G401 (cell line): ENCODE measurements around the gene SLC13A5. TPM values are rescaled to one million over a fixed set of nuclear protein-coding genes. Genes with fewer than 3 reads are reported as not detected.
"Not testable (repeated sequence)": the region's sequence is repeated elsewhere in the genome, so short reads cannot be mapped to it uniquely, and the experiment has no call there.

Experiments
- DNase-seq: peaks from one replicate; pipeline ENCODE4 v3.0.0-alpha.2; 2015; ENCODE audit warnings: low spot score
- in situ Hi-C: cut with HindIII; loops from 2 replicates; pipeline ENCODE4 v1.10.0; 2016; ENCODE audit warnings: low sequenced_read_pairs, mixed read lengths
- total RNA-seq: library from RNA; depleted of rRNA; stranded (reverse); fragments of >200 nt; shearing (Covaris generic); gene quantifications from 2 replicates; pipeline ENCODE4 v1.2.3, GENCODE V29; 2014

SLC13A5 gene
- total RNA-seq, 1 experiment from 2014 or later = not detected

DNA sequence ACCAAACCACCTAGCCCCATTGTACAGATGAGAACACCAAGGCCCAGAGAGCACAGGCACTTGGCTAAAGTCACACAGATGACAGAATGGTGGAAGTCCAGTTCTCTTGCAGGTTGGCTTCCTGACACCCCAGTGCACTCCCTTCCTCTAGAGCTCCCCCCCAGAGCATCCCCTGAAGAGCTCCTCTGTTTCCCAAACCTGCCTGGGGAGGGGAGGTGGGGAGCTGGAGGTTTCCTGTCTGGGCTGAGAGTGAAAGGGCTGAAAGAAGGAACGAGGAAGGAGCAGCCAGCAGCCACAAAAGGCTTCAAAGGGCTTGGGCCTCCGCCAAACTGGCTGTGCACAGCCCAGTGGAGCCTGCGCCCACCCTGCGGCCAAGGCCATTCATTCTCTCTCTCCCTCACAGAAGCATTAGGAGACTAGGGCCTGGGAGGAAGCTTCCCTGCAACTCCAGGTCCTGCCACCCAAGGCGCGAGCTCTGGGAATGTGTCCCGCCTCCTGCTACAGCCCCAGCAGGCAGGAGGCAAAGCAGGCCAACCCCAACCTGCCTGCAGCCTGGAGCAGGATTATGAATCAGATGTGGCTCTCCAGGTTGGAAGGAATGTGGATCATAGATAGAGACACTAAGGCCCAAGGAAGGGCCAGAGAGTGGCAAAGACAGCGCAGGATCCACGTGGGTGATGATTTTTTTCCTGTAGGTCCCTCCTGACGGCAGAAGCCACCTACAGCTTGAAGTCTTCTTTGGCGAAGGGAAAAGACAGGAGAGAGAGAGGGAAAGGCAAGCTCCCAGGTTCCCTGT lies 913 bp downstream of the SLC13A5 start:
- in situ Hi-C loops = no loop called here
- DNase-seq = peak; percentile 12

GRCh38 chr17:6711681-6712057 lies 1.5 kb downstream of the SLC13A5 start:
- no peak for DNase-seq
- in situ Hi-C loops = no loop called here

- DNase-seq = no peak
- in situ Hi-C loops = no loop called here
These were observed 2.0 kb downstream of the SLC13A5 start for GRCh38 chr17:6711081-6711674.

DNA sequence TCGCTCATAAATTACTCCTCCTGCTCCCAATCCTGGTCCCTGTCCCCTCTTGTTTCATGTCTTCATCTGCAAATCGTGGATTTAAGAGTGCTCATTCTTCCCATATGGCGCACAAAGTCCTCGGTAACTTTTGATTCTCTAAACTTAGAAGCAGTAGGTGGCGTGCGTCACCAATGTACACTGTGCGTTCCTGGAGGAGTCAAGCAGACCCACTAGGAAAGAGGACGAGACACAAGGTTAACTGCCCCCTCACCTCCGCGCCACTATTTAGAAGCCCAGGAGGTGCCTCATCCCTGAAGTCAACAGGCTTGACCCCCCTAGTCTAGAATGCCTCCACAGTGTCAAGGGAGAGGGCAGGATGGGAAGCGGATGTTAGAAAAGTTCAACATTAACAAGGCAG lies 2.9 kb downstream of the SLC13A5 start:
- DNase-seq = no peak
- in situ Hi-C loops = no loop called here

- DNase-seq = no peak
- in situ Hi-C loops = no loop called here
These were observed 4.7 kb downstream of the SLC13A5 start for GRCh38 chr17:6708357-6708961.

GRCh38 chr17:6706996-6707395 lies 6.2 kb downstream of the SLC13A5 start:
- in situ Hi-C loops = no loop called here
- no peak for DNase-seq

DNA sequence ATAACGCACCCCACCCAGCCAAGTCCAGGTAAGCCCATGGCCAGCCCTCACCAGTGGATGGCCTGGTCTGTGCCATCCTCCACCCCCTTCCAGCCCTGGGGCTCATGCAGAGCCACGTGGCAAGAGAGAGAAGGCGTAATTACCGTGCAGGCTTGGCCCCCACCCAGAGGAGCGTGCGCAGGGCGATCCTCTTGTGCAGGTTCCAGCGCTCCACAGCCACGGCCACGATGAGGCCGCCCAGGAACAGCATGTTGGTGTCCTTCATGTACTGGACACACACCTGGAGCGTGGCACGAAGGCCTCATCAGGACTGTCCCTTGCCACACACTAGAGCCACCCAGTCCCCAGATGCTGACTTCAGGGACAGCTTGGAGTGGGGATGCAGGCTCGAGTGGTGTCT lies 6.7 kb downstream of the SLC13A5 start:
- no peak for DNase-seq
- in situ Hi-C loops = no loop called here

GRCh38 chr17:6704470-6705052 lies 8.6 kb downstream of the SLC13A5 start:
- in situ Hi-C loops = no loop called here
- DNase-seq = no peak

DNA sequence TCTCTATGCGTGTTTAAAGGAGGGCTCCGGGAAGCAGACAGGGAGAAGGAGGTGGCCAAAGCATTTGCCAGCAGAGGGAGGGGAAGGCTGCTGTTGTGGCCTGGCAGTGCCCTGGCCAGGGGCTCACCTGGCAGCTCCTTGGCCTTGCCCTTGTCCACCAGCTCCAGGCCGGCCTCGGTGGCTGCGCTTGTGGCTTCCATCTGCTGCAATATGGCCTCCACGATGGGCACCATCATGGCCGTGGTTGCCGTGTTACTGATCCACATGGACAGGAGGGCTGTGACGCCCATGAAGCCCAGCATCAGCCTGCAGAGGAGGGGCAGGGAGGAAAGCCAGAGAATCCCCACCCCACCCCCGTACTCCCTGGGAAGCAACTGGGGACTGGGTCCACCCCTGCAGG lies 9.4 kb downstream of the SLC13A5 start:
- DNase-seq = no peak
- in situ Hi-C loops = no loop called here

DNA sequence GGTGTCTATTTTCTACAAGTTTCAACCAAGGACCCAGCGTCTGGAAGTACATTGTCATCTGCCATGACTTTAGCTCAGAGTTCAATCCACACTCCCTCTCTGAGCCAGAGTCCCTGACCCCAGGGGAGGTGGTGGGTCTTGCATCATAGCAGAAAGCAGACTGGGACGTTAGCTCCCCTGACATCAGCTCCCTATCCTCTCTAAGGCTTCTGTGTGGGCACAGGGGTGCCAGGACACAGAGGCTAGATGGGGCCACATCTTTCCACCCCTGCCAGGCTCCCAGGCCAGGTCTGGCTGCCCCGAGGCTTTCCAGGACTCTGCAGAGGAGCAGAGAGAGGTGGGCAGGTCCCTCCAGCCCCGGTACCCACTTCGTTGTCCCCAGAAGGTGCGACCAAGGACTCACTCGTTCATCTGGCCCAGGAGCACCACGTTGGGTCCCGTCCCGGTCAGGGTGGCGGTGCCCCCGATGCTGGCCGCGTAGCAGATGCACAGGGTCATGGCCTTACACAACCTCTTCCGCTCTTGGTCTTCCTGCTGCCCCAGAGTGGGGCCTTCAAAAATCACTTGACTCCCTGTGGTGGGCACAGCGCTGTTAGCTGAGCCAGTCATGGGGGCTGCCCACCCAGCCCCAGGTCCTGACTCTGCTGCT lies 10.5 kb downstream of the SLC13A5 start:
- no peak for DNase-seq
- in situ Hi-C loops = no loop called here

DNA sequence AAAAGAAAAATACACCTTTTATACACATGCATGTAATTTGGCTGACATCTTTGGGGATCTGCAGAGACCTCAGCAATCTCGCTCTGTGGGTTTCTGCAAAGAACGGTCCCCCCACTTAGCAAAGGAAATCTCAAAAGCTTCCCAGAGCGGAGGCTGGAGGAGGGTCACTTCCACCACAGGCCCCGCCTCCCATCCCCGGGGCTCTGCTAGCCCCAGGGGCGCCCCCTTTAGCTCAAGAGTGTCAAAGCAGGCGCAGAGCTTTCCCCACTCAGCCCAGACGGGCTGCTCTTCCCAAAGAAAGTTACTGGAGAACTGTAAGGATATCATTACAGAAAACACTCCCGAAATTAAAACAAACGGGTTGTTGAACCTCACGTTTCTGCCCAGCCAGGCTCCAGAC lies 11.4 kb downstream of the SLC13A5 start:
- in situ Hi-C loops = no loop called here
- DNase-seq = no peak

- in situ Hi-C loops = no loop called here
- DNase-seq = no peak
These were observed 12.2 kb downstream of the SLC13A5 start for GRCh38 chr17:6700948-6701307.

DNA sequence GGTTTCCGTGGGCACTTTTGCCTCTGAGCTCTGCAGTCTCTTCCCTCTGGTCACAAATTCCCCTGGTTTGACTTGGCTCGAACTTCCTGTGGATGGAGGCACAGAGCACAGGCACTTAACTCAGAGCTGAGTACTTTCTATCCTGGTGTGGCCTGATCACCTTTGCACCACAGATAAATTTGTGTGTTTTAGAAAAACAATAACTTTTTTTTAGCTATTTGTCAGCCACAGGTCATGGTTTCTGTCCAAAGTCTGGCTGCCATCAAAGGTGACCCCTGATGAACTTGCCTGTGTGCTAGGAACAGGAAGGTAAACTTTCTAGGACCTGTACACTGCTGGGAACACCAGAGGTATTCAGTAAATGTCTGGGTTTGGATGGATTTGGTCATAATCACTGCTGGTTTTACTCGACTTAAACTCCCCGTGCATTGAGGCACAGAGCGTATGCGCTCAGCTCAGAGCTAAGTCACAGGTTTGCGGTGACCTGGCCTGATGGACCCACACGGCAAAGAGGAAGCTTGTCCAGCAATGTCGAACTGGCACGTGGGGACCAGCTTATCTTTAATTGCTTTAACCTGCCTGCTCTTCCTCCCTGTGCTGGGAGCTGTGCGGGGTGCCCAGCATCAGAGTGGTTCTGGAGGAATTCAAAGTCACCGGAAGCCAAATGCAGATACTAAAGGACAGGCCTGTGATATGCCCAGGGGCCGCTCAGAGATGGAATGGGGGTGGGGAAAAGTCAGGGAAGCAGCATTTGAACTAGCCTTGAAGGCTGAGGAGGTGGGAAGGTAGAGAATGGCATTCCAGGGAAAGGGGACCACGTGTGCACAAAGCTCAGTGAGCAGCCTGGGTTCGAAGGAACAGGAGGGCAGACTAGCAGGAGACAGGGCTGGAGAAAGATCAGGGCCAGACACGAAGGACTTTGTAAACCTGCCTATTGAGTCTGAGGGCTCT lies 12.9 kb downstream of the SLC13A5 start:
- in situ Hi-C loops = no loop called here
- DNase-seq = no peak

- in situ Hi-C loops = no loop called here
- DNase-seq = no peak
These were observed 15.2 kb downstream of the SLC13A5 start for GRCh38 chr17:6698004-6698403.

DNA sequence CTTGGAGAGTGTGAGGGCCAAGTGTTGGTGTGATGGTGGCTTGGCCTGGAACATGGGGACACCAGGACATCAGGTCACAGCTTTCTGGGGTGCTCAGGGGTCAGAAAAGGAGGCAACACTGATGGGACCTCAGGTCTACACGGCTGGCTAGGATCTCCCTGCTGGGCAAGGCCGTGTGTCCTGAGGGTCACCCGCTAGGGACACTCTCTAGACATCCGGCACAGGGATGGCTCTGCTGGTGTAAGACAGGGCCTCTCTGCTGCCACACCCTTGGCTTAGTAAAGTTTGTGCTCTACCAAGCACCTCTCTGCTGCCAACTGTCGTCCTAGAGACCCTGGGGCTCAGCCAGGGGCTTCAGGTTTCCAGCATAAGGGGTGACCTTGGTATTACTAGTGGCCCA lies 16.3 kb downstream of the SLC13A5 start:
- DNase-seq = no peak
- in situ Hi-C loops = no loop called here

DNA sequence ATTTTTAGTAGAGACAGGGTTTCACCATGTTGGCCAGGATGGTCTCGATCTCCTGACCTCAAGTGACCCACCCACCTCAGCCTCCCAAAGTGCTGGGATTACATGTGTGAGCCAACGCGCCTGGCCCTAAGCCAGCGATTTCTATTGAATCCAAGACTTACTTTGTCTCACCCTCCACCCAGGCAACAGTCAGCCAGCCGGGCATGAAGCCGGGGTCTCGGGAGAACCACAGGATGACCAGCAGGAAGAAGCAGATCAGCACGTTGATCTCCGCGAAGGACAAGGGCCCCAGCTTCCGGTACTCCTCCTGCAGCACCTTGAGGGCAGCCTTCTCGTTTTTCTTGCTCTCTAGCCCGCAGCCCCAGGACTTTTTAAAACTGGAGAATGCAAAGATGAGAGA lies 17.6 kb downstream of the SLC13A5 start:
- DNase-seq = no peak
- in situ Hi-C loops = no loop called here

DNA sequence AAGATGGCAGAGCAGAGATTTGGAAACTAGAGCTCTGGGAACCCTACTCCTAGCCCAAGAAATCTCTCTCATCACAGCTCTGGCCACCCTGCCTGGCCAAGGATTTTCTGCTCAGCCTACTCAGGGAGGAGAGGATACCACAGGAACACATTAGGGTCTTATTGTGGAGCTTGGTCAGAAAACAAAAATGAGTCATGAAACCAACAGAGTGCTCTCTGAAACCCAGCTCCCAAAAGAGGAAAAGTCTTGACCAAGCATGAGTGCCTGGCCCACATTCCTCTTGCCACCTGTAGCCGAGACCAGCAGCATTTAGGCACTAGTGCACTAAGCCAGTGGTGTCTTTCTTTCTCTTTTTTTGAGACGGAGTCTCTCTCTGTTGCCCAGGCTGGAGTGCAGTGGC lies 18.1 kb downstream of the SLC13A5 start:
- no peak for DNase-seq
- in situ Hi-C loops = no loop called here

- in situ Hi-C loops, DNase-seq: not testable (repeated sequence)
These were observed 21.2 kb downstream of the SLC13A5 start for GRCh38 chr17:6691958-6692357.

- DNase-seq = no peak
These were observed 21.6 kb downstream of the SLC13A5 start for GRCh38 chr17:6691546-6691945.

More at GRCh38 chr17:6691546-6691945, 21.6 kb downstream of the SLC13A5 start:
- in situ Hi-C loops = no loop called here
